ENCODE results near the gene DNTT.

The DNTT gene

DNA sequence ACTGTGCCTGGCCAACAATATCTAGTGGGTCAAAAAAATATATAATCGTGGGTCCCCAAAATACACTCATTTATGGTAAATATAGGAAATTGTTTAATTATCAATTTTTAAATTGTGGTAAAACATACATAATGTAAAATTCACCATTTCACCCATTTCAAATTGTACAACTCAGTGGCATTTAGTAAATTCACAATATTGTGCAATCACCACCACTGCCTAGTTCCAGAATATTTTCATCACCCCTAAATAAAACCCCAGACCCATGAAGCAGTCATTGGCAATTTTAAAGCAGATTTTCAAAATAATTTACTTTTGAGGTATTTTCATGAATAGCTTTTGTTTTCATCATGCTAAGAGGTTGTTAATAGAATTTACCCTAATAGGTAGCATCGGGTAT lies 43.1 kb upstream of the DNTT start:
- TF ChIP-seq, protein P1, sequence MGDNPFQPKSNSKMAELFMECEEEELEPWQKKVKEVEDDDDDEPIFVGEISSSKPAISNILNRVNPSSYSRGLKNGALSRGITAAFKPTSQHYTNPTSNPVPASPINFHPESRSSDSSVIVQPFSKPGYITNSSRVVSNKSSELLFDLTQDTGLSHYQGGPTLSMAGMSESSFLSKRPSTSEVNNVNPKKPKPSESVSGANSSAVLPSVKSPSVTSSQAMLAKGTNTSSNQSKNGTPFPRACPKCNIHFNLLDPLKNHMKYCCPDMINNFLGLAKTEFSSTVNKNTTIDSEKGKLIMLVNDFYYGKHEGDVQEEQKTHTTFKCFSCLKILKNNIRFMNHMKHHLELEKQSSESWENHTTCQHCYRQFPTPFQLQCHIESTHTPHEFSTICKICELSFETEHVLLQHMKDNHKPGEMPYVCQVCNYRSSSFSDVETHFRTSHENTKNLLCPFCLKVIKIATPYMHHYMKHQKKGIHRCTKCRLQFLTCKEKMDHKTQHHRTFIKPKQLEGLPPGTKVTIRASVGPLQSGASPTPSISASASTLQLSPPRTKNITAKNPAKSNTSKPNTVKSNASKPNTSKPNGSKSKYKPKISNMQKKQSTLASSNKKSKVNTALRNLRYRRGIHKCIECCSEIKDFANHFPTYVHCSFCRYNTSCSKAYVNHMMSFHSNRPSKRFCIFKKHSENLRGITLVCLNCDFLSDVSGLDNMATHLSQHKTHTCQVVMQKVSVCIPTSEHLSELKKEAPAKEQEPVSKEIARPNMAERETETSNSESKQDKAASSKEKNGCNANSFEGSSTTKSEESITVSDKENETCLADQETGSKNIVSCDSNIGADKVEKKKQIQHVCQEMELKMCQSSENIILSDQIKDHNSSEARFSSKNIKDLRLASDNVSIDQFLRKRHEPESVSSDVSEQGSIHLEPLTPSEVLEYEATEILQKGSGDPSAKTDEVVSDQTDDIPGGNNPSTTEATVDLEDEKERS (tag by site-specific recombination; IDR thresholded peaks at IDR 0.05), result no peak
- H3K36me3 ChIP-seq (ENCODE audit: control insufficient read depth in 2 of 2, insufficient read depth in 1 of 2, low read length in 2 of 2), result no peaks in the 10 kb centered on the region
- H3K4me3 ChIP-seq (ENCODE audit: low read depth, low read length), result no peak overlapping the region
- H3K27ac ChIP-seq (ENCODE audit: extremely low read depth, low read depth, low read length), result no peak overlapping the region
- ChIA-PET CTCF (interaction anchor here (0.6 to 1.7 kb wide), 5 partner anchors 32 to 347 kb away, joined by 3 to 6 read pairs (median 4); no protein-coding TSS in a partner anchor), POLR2A (interaction anchor here (1.3 kb wide), 1 partner anchor 12 kb away, joined by 3 read pairs; no protein-coding TSS in a partner anchor)
- no peaks in the 10 kb centered on the region for H3K9me3 ChIP-seq (ENCODE audit: control insufficient read depth, insufficient read depth, low read depth, low read length)
- no peaks in the 10 kb centered on the region for H3K4me1 ChIP-seq (ENCODE audit: control insufficient read depth, insufficient read depth, low read length)

DNA sequence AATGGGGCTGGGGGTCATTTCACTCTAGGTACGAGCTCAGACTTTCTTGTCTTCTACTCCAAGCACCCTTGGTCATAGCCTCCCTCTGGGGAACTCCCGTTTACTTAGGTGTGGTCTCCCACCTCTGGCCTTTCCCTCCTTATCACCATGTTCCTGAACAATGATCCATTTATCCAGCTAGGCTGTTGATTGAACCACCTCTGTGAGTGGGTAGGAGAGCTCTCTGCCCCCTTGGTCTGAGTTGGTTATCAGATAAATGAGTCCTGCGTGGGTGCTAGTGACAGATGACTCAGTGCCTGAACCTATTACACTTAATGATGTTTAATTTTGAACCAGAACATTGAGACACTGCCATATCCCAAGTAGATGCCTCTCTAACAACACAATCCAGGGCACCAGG lies 42.3 kb upstream of the DNTT start:
- ChIA-PET POLR2A (interaction anchor here (1.3 kb wide), 1 partner anchor 13 kb away, joined by 3 read pairs; no protein-coding TSS in a partner anchor), CTCF (interaction anchor here (0.7 to 1.7 kb wide), 4 partner anchors 9 to 178 kb away, joined by 3 to 5 read pairs (median 5); partner anchors contain the start of gene BLNK)
- no peaks in the 10 kb centered on the region for H3K4me1 ChIP-seq (ENCODE audit: control insufficient read depth, insufficient read depth, low read length)
- H3K27ac ChIP-seq (ENCODE audit: extremely low read depth, low read depth, low read length), result no peak overlapping the region
- H3K4me3 ChIP-seq (ENCODE audit: low read depth, low read length), result no peak overlapping the region
- no peaks in the 10 kb centered on the region for H3K36me3 ChIP-seq (ENCODE audit: control insufficient read depth in 2 of 2, insufficient read depth in 1 of 2, low read length in 2 of 2)
- H3K9me3 ChIP-seq (ENCODE audit: control insufficient read depth, insufficient read depth, low read depth, low read length), result no peaks in the 10 kb centered on the region
- TF ChIP-seq EGR2 (tag by site-specific recombination; IDR thresholded peaks at IDR 0.05; ENCODE audit: low read depth) (peak; percentile 95), ZFHX2 (tag by site-specific recombination; conservative IDR thresholded peaks at IDR 0.05) (peak; percentile 85), ZNF155 (tag by site-specific recombination; IDR thresholded peaks at IDR 0.05) (no peak), KLF1 (tag by site-specific recombination; IDR thresholded peaks at IDR 0.05) (peak; percentile 55), ZNF529 (tag by site-specific recombination; IDR thresholded peaks at IDR 0.05; ENCODE audit: insufficient replicate concordance) (no peak), SCRT1 (tag by site-specific recombination; IDR thresholded peaks at IDR 0.05; ENCODE audit: borderline replicate concordance) (no peak), ZNF184 (tag by site-specific recombination; IDR thresholded peaks at IDR 0.05) (no peak), ZNF707 (tag by site-specific recombination; IDR thresholded peaks at IDR 0.05) (no peak)
- TF ChIP-seq, protein P2, sequence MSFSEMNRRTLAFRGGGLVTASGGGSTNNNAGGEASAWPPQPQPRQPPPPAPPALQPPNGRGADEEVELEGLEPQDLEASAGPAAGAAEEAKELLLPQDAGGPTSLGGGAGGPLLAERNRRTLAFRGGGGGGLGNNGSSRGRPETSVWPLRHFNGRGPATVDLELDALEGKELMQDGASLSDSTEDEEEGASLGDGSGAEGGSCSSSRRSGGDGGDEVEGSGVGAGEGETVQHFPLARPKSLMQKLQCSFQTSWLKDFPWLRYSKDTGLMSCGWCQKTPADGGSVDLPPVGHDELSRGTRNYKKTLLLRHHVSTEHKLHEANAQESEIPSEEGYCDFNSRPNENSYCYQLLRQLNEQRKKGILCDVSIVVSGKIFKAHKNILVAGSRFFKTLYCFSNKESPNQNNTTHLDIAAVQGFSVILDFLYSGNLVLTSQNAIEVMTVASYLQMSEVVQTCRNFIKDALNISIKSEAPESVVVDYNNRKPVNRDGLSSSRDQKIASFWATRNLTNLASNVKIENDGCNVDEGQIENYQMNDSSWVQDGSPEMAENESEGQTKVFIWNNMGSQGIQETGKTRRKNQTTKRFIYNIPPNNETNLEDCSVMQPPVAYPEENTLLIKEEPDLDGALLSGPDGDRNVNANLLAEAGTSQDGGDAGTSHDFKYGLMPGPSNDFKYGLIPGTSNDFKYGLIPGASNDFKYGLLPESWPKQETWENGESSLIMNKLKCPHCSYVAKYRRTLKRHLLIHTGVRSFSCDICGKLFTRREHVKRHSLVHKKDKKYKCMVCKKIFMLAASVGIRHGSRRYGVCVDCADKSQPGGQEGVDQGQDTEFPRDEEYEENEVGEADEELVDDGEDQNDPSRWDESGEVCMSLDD (tag by site-specific recombination; IDR thresholded peaks at IDR 0.05), result no peak

DNA sequence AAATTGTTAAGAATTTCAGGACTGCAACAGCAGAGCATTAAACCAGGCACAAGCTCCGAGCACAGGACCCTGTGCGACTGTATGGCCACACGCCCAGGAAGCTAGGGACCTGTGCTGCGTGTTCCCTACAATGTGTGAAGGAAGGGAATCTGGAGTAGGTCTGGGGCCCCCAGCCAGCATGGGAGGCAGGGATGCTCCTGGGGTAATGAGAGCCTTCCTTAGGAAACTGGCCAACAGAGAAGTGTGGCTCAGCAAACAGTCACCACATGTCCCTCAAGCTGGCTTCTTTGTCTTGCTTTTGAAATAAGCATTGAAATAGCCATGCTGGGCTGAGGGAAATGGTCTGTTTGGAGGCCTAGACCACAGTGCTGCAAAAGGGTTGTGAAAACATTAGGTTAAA lies 41.1 kb upstream of the DNTT start:
- Histone ChIP-seq H3K27ac (ENCODE audit: extremely low read depth, low read depth, low read length) (no peak overlapping the region), H3K36me3 (ENCODE audit: control insufficient read depth in 2 of 2, insufficient read depth in 1 of 2, low read length in 2 of 2) (no peaks in the 10 kb centered on the region), H3K4me1 (ENCODE audit: control insufficient read depth, insufficient read depth, low read length) (no peaks in the 10 kb centered on the region), H3K9me3 (ENCODE audit: control insufficient read depth, insufficient read depth, low read depth, low read length) (no peaks in the 10 kb centered on the region), H3K4me3 (ENCODE audit: low read depth, low read length) (no peak overlapping the region)
- ChIA-PET POLR2A (no interaction called here), CTCF (interaction anchor here (0.7 to 1.5 kb wide), 2 partner anchors 34 to 507 kb away, joined by 3 to 5 read pairs; no protein-coding TSS in a partner anchor)
- TF ChIP-seq ZNF223 (tag by site-specific recombination; IDR thresholded peaks at IDR 0.05) (no peak), ZNF266 (tag by site-specific recombination; IDR thresholded peaks at IDR 0.05; ENCODE audit: low read depth) (no peak), ZNF391 (tag by site-specific recombination; IDR thresholded peaks at IDR 0.05; ENCODE audit: borderline replicate concordance, low read depth) (no peak), ZNF664 (tag by site-specific recombination; IDR thresholded peaks at IDR 0.05) (no peak), ZNF112 (tag by site-specific recombination; IDR thresholded peaks at IDR 0.05) (no peak), ZBTB17 (tag by site-specific recombination; IDR thresholded peaks at IDR 0.05) (no peak), SCRT2 (tag by site-specific recombination; IDR thresholded peaks at IDR 0.05) (no peak), KLF1 (tag by site-specific recombination; IDR thresholded peaks at IDR 0.05) (no peak), ZNF211 (tag by site-specific recombination; IDR thresholded peaks at IDR 0.05; ENCODE audit: low read depth) (no peak)
- TF ChIP-seq, protein P3, sequence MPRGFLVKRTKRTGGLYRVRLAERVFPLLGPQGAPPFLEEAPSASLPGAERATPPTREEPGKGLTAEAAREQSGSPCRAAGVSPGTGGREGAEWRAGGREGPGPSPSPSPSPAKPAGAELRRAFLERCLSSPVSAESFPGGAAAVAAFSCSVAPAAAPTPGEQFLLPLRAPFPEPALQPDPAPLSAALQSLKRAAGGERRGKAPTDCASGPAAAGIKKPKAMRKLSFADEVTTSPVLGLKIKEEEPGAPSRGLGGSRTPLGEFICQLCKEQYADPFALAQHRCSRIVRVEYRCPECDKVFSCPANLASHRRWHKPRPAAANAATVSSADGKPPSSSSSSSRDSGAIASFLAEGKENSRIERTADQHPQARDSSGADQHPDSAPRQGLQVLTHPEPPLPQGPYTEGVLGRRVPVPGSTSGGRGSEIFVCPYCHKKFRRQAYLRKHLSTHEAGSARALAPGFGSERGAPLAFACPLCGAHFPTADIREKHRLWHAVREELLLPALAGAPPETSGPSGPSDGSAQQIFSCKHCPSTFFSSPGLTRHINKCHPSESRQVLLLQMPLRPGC (tag by site-specific recombination; IDR thresholded peaks at IDR 0.05), result no peak
- TF ChIP-seq, protein P4, sequence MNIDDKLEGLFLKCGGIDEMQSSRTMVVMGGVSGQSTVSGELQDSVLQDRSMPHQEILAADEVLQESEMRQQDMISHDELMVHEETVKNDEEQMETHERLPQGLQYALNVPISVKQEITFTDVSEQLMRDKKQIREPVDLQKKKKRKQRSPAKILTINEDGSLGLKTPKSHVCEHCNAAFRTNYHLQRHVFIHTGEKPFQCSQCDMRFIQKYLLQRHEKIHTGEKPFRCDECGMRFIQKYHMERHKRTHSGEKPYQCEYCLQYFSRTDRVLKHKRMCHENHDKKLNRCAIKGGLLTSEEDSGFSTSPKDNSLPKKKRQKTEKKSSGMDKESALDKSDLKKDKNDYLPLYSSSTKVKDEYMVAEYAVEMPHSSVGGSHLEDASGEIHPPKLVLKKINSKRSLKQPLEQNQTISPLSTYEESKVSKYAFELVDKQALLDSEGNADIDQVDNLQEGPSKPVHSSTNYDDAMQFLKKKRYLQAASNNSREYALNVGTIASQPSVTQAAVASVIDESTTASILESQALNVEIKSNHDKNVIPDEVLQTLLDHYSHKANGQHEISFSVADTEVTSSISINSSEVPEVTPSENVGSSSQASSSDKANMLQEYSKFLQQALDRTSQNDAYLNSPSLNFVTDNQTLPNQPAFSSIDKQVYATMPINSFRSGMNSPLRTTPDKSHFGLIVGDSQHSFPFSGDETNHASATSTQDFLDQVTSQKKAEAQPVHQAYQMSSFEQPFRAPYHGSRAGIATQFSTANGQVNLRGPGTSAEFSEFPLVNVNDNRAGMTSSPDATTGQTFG (tag by site-specific recombination; IDR thresholded peaks at IDR 0.05; ENCODE audit: borderline replicate concordance), result no peak

Measured in HEK293 (cell line).